Measurements from ENCODE around the gene PAX2.

The PAX2 gene

DNA sequence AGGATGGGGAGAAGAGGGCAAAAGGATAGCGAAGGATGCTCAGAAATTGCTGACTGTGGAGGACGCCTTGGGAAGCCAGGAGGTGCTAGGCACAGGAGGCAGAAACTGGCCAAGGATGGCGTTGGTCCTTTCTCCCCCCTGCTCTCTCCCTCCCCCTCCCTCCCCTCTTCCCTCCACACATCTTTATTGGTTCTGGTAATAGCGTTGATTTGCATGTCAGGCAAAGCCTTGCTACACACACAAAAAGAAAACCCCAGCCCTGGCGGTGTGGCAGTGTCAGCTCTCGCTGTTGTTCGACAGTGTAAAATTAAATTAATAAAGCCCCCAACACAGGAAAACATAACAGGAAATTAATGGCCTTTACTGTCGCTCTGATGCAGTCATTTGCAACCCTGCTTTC lies 47.2 kb downstream of the PAX2 start:
- Histone ChIP-seq H3K9me3 (ENCODE audit: insufficient read depth, low read length) (no peaks in the 10 kb centered on the region), H3K9ac (ENCODE audit: low read length) (no peak overlapping the region), H3K27ac (ENCODE audit: low read depth, low read length) (no peak overlapping the region), H3K27me3 (ENCODE audit: low read length) (no peaks in the 10 kb centered on the region), H3F3A (ENCODE audit: insufficient read depth) (no peaks in the 10 kb centered on the region), H3K9me2 (replicated peaks; ENCODE audit: insufficient read depth, low read length) (no peaks in the 10 kb centered on the region), H3K79me2 (ENCODE audit: insufficient read depth, low read length) (no peaks in the 10 kb centered on the region), H3K4me2 (ENCODE audit: low read depth, low read length, poor library complexity, severe bottlenecking) (no peak overlapping the region), H3K36me3 (ENCODE audit: low read length) (no peaks in the 10 kb centered on the region), H3K4me3 (ENCODE audit: insufficient read depth, low read length, poor library complexity, severe bottlenecking) (no peak overlapping the region), H4K20me1 (ENCODE audit: low read depth, low read length) (no peaks in the 10 kb centered on the region), H2AFZ (ENCODE audit: low read depth, low read length, severe bottlenecking) (no peak overlapping the region)
- TF ChIP-seq, protein P1, sequence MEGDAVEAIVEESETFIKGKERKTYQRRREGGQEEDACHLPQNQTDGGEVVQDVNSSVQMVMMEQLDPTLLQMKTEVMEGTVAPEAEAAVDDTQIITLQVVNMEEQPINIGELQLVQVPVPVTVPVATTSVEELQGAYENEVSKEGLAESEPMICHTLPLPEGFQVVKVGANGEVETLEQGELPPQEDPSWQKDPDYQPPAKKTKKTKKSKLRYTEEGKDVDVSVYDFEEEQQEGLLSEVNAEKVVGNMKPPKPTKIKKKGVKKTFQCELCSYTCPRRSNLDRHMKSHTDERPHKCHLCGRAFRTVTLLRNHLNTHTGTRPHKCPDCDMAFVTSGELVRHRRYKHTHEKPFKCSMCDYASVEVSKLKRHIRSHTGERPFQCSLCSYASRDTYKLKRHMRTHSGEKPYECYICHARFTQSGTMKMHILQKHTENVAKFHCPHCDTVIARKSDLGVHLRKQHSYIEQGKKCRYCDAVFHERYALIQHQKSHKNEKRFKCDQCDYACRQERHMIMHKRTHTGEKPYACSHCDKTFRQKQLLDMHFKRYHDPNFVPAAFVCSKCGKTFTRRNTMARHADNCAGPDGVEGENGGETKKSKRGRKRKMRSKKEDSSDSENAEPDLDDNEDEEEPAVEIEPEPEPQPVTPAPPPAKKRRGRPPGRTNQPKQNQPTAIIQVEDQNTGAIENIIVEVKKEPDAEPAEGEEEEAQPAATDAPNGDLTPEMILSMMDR (IDR thresholded peaks at IDR 0.05; ENCODE audit: insufficient read depth, low read length, poor library complexity, severe bottlenecking): no peak
- TF ChIP-seq EZH2phosphoT487 (conservative IDR thresholded peaks at IDR 0.05; ENCODE audit: low read length): no peak

DNA sequence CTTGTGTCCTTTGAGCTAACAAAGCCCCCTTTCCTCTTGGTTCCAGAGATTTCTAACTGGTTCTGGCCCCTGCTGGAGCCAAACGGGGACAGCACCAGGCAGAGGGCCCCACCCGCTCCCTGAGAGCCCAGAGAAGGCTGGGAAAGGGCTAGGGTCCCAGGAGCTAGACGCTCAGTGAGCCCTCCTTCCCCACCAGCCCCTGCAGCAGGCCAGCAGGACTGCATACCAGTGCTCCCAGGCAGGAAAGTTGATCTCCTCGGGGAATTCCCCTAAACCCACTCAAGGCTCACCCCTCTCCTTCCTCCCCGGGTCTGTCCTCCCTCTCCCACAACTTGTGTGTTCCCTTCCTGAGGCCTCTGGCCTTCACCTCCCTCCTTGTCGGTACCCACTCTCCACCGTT lies 47.7 kb downstream of the PAX2 start:
- no peaks in the 10 kb centered on the region for H3K9me2 ChIP-seq (replicated peaks; ENCODE audit: insufficient read depth, low read length)
- H3K79me2 ChIP-seq (ENCODE audit: insufficient read depth, low read length): no peaks in the 10 kb centered on the region
- H2AFZ ChIP-seq (ENCODE audit: low read depth, low read length, severe bottlenecking): no peak overlapping the region
- no peaks in the 10 kb centered on the region for H3K36me3 ChIP-seq (ENCODE audit: low read length)
- H3K27ac ChIP-seq (ENCODE audit: low read depth, low read length): no peak overlapping the region
- H3K27me3 ChIP-seq (ENCODE audit: low read length): no peaks in the 10 kb centered on the region
- H3K4me3 ChIP-seq (ENCODE audit: insufficient read depth, low read length, poor library complexity, severe bottlenecking): no peak overlapping the region
- H3K9ac ChIP-seq (ENCODE audit: low read length): no peak overlapping the region
- H3F3A ChIP-seq (ENCODE audit: insufficient read depth): no peaks in the 10 kb centered on the region
- TF ChIP-seq, protein P1 (IDR thresholded peaks at IDR 0.05; ENCODE audit: insufficient read depth, low read length, poor library complexity, severe bottlenecking): no peak
- no peaks in the 10 kb centered on the region for H4K20me1 ChIP-seq (ENCODE audit: low read depth, low read length)
- no peaks in the 10 kb centered on the region for H3K9me3 ChIP-seq (ENCODE audit: insufficient read depth, low read length)
- H3K4me2 ChIP-seq (ENCODE audit: low read depth, low read length, poor library complexity, severe bottlenecking): no peak overlapping the region

DNA sequence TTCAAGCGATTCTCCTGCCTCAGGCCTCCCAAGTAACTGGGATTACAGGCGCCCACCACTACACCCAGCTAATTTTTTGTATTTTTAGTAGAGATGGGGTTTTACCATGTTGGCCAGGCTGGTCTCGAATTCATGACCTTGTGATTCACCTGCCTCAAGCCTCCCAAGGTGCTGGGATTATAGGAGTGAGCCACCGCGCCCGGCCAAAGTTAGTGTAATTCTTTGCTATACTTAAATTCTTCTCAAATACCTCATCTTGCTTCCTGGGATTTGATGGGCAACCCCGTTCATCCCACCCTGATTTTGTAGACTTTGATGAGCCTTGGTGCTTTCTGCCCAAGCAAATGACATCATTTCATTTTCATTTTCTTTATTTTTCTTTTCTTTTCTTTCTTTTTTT lies 54.5 kb downstream of the PAX2 start:
- Histone ChIP-seq H2AFZ (ENCODE audit: low read depth, low read length, severe bottlenecking) (no peak overlapping the region), H3K79me2 (ENCODE audit: insufficient read depth, low read length) (no peaks in the 10 kb centered on the region), H3K9me3 (ENCODE audit: insufficient read depth, low read length) (no peaks in the 10 kb centered on the region), H3K27me3 (ENCODE audit: low read length) (no peaks in the 10 kb centered on the region), H3K4me2 (ENCODE audit: low read depth, low read length, poor library complexity, severe bottlenecking) (no peak overlapping the region), H3K36me3 (ENCODE audit: low read length) (no peaks in the 10 kb centered on the region), H4K20me1 (ENCODE audit: low read depth, low read length) (no peaks in the 10 kb centered on the region), H3K9me2 (replicated peaks; ENCODE audit: insufficient read depth, low read length) (no peaks in the 10 kb centered on the region), H3K27ac (ENCODE audit: low read depth, low read length) (no peak overlapping the region), H3K9ac (ENCODE audit: low read length) (no peak overlapping the region), H3K4me3 (ENCODE audit: insufficient read depth, low read length, poor library complexity, severe bottlenecking) (no peak overlapping the region), H3F3A (ENCODE audit: insufficient read depth) (no peaks in the 10 kb centered on the region)
- TF ChIP-seq, protein P1 (IDR thresholded peaks at IDR 0.05; ENCODE audit: insufficient read depth, low read length, poor library complexity, severe bottlenecking): no peak
- TF ChIP-seq EZH2phosphoT487 (conservative IDR thresholded peaks at IDR 0.05; ENCODE audit: low read length): no peak

DNA sequence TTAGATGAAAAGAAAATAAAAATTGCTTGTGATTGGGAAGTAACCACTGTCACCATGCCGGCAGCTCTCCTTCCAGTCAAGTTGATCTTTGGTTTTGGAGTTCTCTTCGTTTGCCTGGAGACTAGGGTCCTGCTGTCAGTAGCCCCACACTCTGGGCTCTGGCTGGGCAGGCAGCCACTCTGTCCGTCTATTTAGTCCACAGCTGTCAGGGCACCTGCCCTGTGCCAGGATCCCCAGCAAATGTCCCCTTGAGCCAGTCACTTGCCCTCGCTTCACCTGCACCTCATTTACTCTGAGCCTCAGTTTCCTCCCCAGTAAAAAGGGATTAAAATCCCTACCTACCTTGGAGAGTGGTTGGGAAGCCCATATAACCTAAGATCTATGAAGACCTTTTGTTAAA lies 55.5 kb downstream of the PAX2 start:
- Histone ChIP-seq H3K9ac (ENCODE audit: low read length) (no peak overlapping the region), H3K9me2 (replicated peaks; ENCODE audit: insufficient read depth, low read length) (no peaks in the 10 kb centered on the region), H3K79me2 (ENCODE audit: insufficient read depth, low read length) (no peaks in the 10 kb centered on the region), H3K4me2 (ENCODE audit: low read depth, low read length, poor library complexity, severe bottlenecking) (no peak overlapping the region), H3K36me3 (ENCODE audit: low read length) (no peaks in the 10 kb centered on the region), H3K27me3 (ENCODE audit: low read length) (no peaks in the 10 kb centered on the region), H3K27ac (ENCODE audit: low read depth, low read length) (no peak overlapping the region), H3K9me3 (ENCODE audit: insufficient read depth, low read length) (no peaks in the 10 kb centered on the region), H3K4me3 (ENCODE audit: insufficient read depth, low read length, poor library complexity, severe bottlenecking) (no peak overlapping the region), H4K20me1 (ENCODE audit: low read depth, low read length) (no peaks in the 10 kb centered on the region), H2AFZ (ENCODE audit: low read depth, low read length, severe bottlenecking) (no peak overlapping the region), H3F3A (ENCODE audit: insufficient read depth) (no peaks in the 10 kb centered on the region)
- TF ChIP-seq, protein P1 (IDR thresholded peaks at IDR 0.05; ENCODE audit: insufficient read depth, low read length, poor library complexity, severe bottlenecking): no peak
- no peak for TF ChIP-seq EZH2phosphoT487 (conservative IDR thresholded peaks at IDR 0.05; ENCODE audit: low read length)
